ENCODE results near the gene CAPN9.

DNA sequence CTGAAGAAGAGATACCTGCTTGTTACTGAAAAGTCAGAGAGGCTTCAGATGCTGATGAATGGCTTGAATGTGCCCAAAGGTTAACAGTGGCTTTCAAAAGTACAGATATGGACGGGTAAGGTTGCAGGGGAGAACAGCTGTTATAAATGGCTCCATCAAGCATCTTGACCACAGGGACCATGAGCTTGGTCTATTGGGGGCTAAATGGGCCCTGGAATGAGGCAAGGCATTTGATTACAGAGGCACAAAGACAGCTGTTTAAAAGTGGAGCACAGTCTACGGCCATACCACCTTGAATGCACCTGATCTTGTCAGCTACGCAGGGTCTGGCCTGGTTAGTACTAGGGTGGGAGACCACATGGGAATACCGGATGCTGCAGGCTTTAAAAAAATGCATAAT lies 72.8 kb downstream of the CAPN9 start:
- TF ChIP-seq, protein P1, sequence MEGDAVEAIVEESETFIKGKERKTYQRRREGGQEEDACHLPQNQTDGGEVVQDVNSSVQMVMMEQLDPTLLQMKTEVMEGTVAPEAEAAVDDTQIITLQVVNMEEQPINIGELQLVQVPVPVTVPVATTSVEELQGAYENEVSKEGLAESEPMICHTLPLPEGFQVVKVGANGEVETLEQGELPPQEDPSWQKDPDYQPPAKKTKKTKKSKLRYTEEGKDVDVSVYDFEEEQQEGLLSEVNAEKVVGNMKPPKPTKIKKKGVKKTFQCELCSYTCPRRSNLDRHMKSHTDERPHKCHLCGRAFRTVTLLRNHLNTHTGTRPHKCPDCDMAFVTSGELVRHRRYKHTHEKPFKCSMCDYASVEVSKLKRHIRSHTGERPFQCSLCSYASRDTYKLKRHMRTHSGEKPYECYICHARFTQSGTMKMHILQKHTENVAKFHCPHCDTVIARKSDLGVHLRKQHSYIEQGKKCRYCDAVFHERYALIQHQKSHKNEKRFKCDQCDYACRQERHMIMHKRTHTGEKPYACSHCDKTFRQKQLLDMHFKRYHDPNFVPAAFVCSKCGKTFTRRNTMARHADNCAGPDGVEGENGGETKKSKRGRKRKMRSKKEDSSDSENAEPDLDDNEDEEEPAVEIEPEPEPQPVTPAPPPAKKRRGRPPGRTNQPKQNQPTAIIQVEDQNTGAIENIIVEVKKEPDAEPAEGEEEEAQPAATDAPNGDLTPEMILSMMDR (IDR thresholded peaks at IDR 0.05): no peak
- no peak for TF ChIP-seq POLR2A (IDR thresholded peaks at IDR 0.05)

All from adrenal gland (tissue), 5 donors.